Measurements from ENCODE around the gene GIGYF2. TPM values are rescaled to one million over a fixed set of nuclear protein-coding genes. Genes with fewer than 3 reads are reported as not detected.

The GIGYF2 gene
- total RNA-seq, 1 experiment from 2014 or later, result 55.3 TPM

DNA sequence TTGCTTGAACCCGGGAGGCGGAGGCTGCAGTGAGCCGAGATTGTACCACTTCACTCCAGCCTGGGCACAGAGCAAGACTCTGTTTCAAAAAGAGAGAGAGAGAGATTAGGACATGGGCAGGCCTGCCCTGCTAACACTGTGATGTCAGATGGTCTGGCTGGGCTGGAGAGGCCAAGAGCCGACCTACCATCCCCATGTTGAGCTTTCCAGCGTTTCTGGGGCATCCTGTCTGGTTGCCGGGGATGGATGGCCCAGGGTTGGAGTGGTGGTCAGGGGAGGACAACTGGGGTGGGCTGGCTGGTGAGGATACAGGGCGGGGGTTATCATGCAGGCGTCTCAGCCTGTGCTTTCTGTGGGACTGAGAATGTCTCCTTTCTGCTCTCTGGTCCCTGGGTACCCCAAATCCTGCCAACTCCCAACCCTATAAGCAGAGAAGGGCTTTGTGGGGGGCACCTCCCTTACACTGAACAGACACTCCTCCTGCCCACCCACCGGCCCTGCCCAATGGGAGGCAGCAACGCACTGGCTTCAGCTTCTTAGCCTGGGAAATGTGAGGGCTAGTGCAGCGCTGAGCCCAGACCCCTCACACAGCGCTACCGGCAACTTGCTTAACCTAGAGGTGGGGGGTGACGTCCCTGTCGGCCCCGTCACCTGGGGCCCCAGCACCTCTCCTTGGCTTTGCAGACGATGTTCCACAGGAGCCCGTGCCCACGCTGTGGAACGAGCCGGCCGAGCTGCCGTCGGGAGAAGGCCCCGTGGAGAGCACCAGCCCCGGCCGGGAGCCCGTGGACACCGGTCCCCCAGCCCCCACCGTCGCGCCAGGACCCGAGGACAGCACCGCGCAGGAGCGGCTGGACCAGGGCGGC is 178.4 kb downstream of the GIGYF2 start:
- peaks cover 8% of the 10 kb centered on the region; the same call in 1 of the 2 replicates for H3K27me3 ChIP-seq (ENCODE audit: insufficient read depth, low read length)
- TF ChIP-seq, protein P1, sequence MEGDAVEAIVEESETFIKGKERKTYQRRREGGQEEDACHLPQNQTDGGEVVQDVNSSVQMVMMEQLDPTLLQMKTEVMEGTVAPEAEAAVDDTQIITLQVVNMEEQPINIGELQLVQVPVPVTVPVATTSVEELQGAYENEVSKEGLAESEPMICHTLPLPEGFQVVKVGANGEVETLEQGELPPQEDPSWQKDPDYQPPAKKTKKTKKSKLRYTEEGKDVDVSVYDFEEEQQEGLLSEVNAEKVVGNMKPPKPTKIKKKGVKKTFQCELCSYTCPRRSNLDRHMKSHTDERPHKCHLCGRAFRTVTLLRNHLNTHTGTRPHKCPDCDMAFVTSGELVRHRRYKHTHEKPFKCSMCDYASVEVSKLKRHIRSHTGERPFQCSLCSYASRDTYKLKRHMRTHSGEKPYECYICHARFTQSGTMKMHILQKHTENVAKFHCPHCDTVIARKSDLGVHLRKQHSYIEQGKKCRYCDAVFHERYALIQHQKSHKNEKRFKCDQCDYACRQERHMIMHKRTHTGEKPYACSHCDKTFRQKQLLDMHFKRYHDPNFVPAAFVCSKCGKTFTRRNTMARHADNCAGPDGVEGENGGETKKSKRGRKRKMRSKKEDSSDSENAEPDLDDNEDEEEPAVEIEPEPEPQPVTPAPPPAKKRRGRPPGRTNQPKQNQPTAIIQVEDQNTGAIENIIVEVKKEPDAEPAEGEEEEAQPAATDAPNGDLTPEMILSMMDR (conservative IDR thresholded peaks at IDR 0.05), result no peak
- Mint-ChIP-seq H3K36me3 (ENCODE audit: insufficient read depth in 1 of 3, low read depth in 3 of 3) (no peaks in the 10 kb centered on the region; a peak in 1 of 7 replicates), H3K4me1 (peaks cover 0 to 3% of the 10 kb centered on the region in 2 experiments; a peak in 1 of 4 replicates), H3K4me3 (peak overlapping the region; percentile 47 to 75), H3K27me3 (ENCODE audit: low read depth) (peaks cover 33% of the 10 kb centered on the region), H3K9me3 (no peaks in the 10 kb centered on the region; a peak in 1 of 5 replicates), H3K27ac (no peak overlapping the region)
- no peak overlapping the region for H4K5ac ChIP-seq (ENCODE audit: insufficient read length, low read depth, low read length)
- H4K20me1 ChIP-seq (ENCODE audit: control insufficient read depth, insufficient read depth, insufficient read length), result no peaks in the 10 kb centered on the region
- H3K4me1 ChIP-seq (ENCODE audit: insufficient read depth, low read length), result no peaks in the 10 kb centered on the region
- H3K23me2 ChIP-seq (ENCODE audit: insufficient read length, low read depth, low read length, poor library complexity, severe bottlenecking), result peaks cover 7% of the 10 kb centered on the region
- no peak overlapping the region for H2AK5ac ChIP-seq (ENCODE audit: insufficient read length, low read length)
- H3K79me2 ChIP-seq (ENCODE audit: insufficient read depth, low read length), result no peaks in the 10 kb centered on the region
- H3T11ph ChIP-seq (ENCODE audit: low read length), result no peak overlapping the region
- no peak overlapping the region for H3K27ac ChIP-seq (ENCODE audit: insufficient read length, low read depth, low read length)
- no peak overlapping the region for H2AFZ ChIP-seq (ENCODE audit: low read length)
- no peak overlapping the region for H2BK120ac ChIP-seq (ENCODE audit: low read depth, low read length, poor library complexity, severe bottlenecking)
- H3K23ac ChIP-seq (ENCODE audit: insufficient read length, low read depth, low read length), result no peak overlapping the region
- no peak overlapping the region for H4K8ac ChIP-seq (replicated peaks; ENCODE audit: insufficient read length, low read depth, low read length)
- no peak overlapping the region for H3K56ac ChIP-seq (ENCODE audit: insufficient read length, low read depth, low read length)
- H3K4ac ChIP-seq (ENCODE audit: low read depth, low read length), result no peak overlapping the region
- H3K79me1 ChIP-seq (ENCODE audit: insufficient read depth, low read depth, low read length, poor library complexity, severe bottlenecking), result no peaks in the 10 kb centered on the region
- no peak overlapping the region for H3K14ac ChIP-seq (ENCODE audit: insufficient read depth, low read length)
- no peak overlapping the region for H3K9ac ChIP-seq (ENCODE audit: extremely low read depth, insufficient read length, low read length)
- no CpG with 5 or more reads among the region's 37 CpGs for WGBS (ENCODE audit: extremely low coverage, insufficient read length, low lambda C conversion rate)
- no peaks in the 10 kb centered on the region for H3K9me3 ChIP-seq (ENCODE audit: control insufficient read depth, low read depth, low read length)
- no peak overlapping the region for H2BK12ac ChIP-seq (ENCODE audit: insufficient read length, low read depth, low read length)
- no peak overlapping the region for H2BK20ac ChIP-seq (ENCODE audit: low read depth, low read length, poor library complexity, severe bottlenecking)
- H3K4me2 ChIP-seq (ENCODE audit: insufficient read depth, insufficient read length, low read length), result peak overlapping the region; percentile 31
- H3K18ac ChIP-seq (ENCODE audit: insufficient read length, low read depth, low read length), result no peak overlapping the region
- no peak overlapping the region for H2BK5ac ChIP-seq (ENCODE audit: insufficient read length, low read length)
- H2BK15ac ChIP-seq (ENCODE audit: low read depth, low read length), result no peak overlapping the region
- peak; percentile 48 for DNase-seq
- no peak overlapping the region for H4K91ac ChIP-seq (ENCODE audit: insufficient read length, low read depth, low read length)

Measured in H9 (cell line).